Activated CD8-positive, alpha-beta memory T cell treated with anti-CD3 and anti-CD28 coated beads, Interleukin-2, amount 10 ng/mL, durations not matched to agents 7 days and 5 days (primary cell): ENCODE results near the gene PRDM16. TPM values are rescaled to one million over a fixed set of nuclear protein-coding genes. Genes with fewer than 3 reads are reported as not detected.

ENCODE experiments used
- ATAC-seq: fragments of 150-1000 bp; cut with Tn5 transposase; one replicate; pipeline ENCODE4 v1.10.0; 2021; ENCODE audit warnings: moderate library complexity
- CTCF ChIA-PET: fragments of 350-600 bp; sonication (Branson Sonifier 250); formaldehyde crosslinking; loops from one replicate; lab custom pipeline; 2021; ENCODE audit warnings: antibody characterized with exemption; lab: Charles Lee
- DNase-seq: peaks from one replicate; pipeline ENCODE4 v3.0.0-alpha.2; 2020
- H3K27ac Mint-ChIP-seq: one replicate; pipeline ENCODE4 v1.8.0; 2021; ENCODE audit warnings: mild to moderate bottlenecking, mixed read lengths
- H3K27me3 Mint-ChIP-seq: one replicate; pipeline ENCODE4 v1.8.0; 2021; ENCODE audit warnings: mixed read lengths
- H3K36me3 Mint-ChIP-seq: one replicate; pipeline ENCODE4 v1.8.0; 2021; ENCODE audit warnings: mild to moderate bottlenecking, mixed read lengths
- H3K4me1 Mint-ChIP-seq: one replicate; pipeline ENCODE4 v1.8.0; 2021; ENCODE audit warnings: mixed read lengths
- H3K4me3 Mint-ChIP-seq: one replicate; pipeline ENCODE4 v1.8.0; 2021; ENCODE audit warnings: mild to moderate bottlenecking, moderate library complexity, mixed read lengths
- H3K9me3 Mint-ChIP-seq: one replicate; pipeline ENCODE4 v1.8.0; 2022; ENCODE audit warnings: low read depth, mixed read lengths
- total RNA-seq, 2 experiments: library from RNA; stranded (reverse); gene quantifications; one replicate each; pipeline ENCODE4 v1.2.3, GENCODE V29; 2021

Gene PRDM16
- total RNA-seq, 2 experiments from 2014 or later, result not detected

- no peak for ATAC-seq
- Mint-ChIP-seq H3K27me3 (peaks cover 14% of the 10 kb centered on the region), H3K9me3 (no peaks in the 10 kb centered on the region), H3K27ac (no peak overlapping the region), H3K4me1 (no peaks in the 10 kb centered on the region), H3K4me3 (no peak overlapping the region), H3K36me3 (no peaks in the 10 kb centered on the region)
- no peak for DNase-seq
- CTCF ChIA-PET, result no interaction called here
These were observed 102.8 kb downstream of the PRDM16 start for GRCh38 chr1:3171761-3172160.

GRCh38 chr1:3172431-3173380 lies 103.7 kb downstream of the PRDM16 start:
- Mint-ChIP-seq H3K27me3 (peaks cover 14% of the 10 kb centered on the region), H3K27ac (no peak overlapping the region), H3K4me1 (no peaks in the 10 kb centered on the region), H3K36me3 (no peaks in the 10 kb centered on the region), H3K4me3 (no peak overlapping the region), H3K9me3 (no peaks in the 10 kb centered on the region)
- CTCF ChIA-PET, result no interaction called here
- no peak for DNase-seq
- ATAC-seq, result no peak

- Mint-ChIP-seq H3K9me3 (no peaks in the 10 kb centered on the region), H3K27me3 (peaks cover 14% of the 10 kb centered on the region), H3K27ac (no peak overlapping the region), H3K4me3 (no peak overlapping the region), H3K4me1 (no peaks in the 10 kb centered on the region), H3K36me3 (no peaks in the 10 kb centered on the region)
- ATAC-seq (no peak), DNase-seq (no peak)
- CTCF ChIA-PET, result no interaction called here
These were observed 104.5 kb downstream of the PRDM16 start for GRCh38 chr1:3173381-3173980.

- H3K27ac Mint-ChIP-seq, result no peak overlapping the region
- no peaks in the 10 kb centered on the region for H3K36me3 Mint-ChIP-seq
- H3K4me3 Mint-ChIP-seq, result no peak overlapping the region
- ATAC-seq (no peak), DNase-seq (no peak)
- H3K4me1 Mint-ChIP-seq, result no peaks in the 10 kb centered on the region
- H3K27me3 Mint-ChIP-seq, result peaks cover 14% of the 10 kb centered on the region
- no peaks in the 10 kb centered on the region for H3K9me3 Mint-ChIP-seq
- CTCF ChIA-PET, result no interaction called here
These were observed 105.7 kb downstream of the PRDM16 start for GRCh38 chr1:3174487-3175247.

GRCh38 chr1:3175486-3175885 lies 106.5 kb downstream of the PRDM16 start:
- no peak overlapping the region for H3K4me3 Mint-ChIP-seq
- CTCF ChIA-PET, result no interaction called here
- peaks cover 14% of the 10 kb centered on the region for H3K27me3 Mint-ChIP-seq
- ATAC-seq (no peak), DNase-seq (no peak)
- H3K36me3 Mint-ChIP-seq, result no peaks in the 10 kb centered on the region
- no peaks in the 10 kb centered on the region for H3K9me3 Mint-ChIP-seq
- no peak overlapping the region for H3K27ac Mint-ChIP-seq
- H3K4me1 Mint-ChIP-seq, result no peaks in the 10 kb centered on the region

GRCh38 chr1:3176028-3176427 lies 107.0 kb downstream of the PRDM16 start:
- H3K27ac Mint-ChIP-seq, result no peak overlapping the region
- DNase-seq (no peak), ATAC-seq (no peak)
- H3K4me1 Mint-ChIP-seq, result no peaks in the 10 kb centered on the region
- no peaks in the 10 kb centered on the region for H3K9me3 Mint-ChIP-seq
- no peaks in the 10 kb centered on the region for H3K36me3 Mint-ChIP-seq
- CTCF ChIA-PET, result no interaction called here
- H3K4me3 Mint-ChIP-seq, result no peak overlapping the region
- peaks cover 10% of the 10 kb centered on the region for H3K27me3 Mint-ChIP-seq

GRCh38 chr1:3176820-3177219 lies 107.8 kb downstream of the PRDM16 start:
- Mint-ChIP-seq H3K36me3 (no peaks in the 10 kb centered on the region), H3K27ac (no peak overlapping the region), H3K27me3 (peaks cover 7% of the 10 kb centered on the region), H3K4me1 (no peaks in the 10 kb centered on the region), H3K9me3 (no peaks in the 10 kb centered on the region), H3K4me3 (no peak overlapping the region)
- no peak for DNase-seq
- no peak for ATAC-seq
- CTCF ChIA-PET, result no interaction called here

- DNase-seq (no peak), ATAC-seq (no peak)
- Mint-ChIP-seq H3K9me3 (peaks cover 2% of the 10 kb centered on the region), H3K27ac (no peak overlapping the region), H3K27me3 (no peaks in the 10 kb centered on the region), H3K36me3 (no peaks in the 10 kb centered on the region), H3K4me3 (no peak overlapping the region), H3K4me1 (no peaks in the 10 kb centered on the region)
- CTCF ChIA-PET, result no interaction called here
These were observed 109.3 kb downstream of the PRDM16 start for GRCh38 chr1:3178279-3178678.

- peaks cover 6% of the 10 kb centered on the region for H3K27me3 Mint-ChIP-seq
- H3K27ac Mint-ChIP-seq, result no peak overlapping the region
- no peaks in the 10 kb centered on the region for H3K36me3 Mint-ChIP-seq
- no peak for DNase-seq
- H3K4me3 Mint-ChIP-seq, result no peak overlapping the region
- CTCF ChIA-PET, result no interaction called here
- no peak for ATAC-seq
- peaks cover 2% of the 10 kb centered on the region for H3K9me3 Mint-ChIP-seq
- H3K4me1 Mint-ChIP-seq, result no peaks in the 10 kb centered on the region
These were observed 110.5 kb downstream of the PRDM16 start for GRCh38 chr1:3179471-3179870.

- no peak for ATAC-seq
- H3K27me3 Mint-ChIP-seq, result peaks cover 6% of the 10 kb centered on the region
- no peak for DNase-seq
- CTCF ChIA-PET, result no interaction called here
- H3K4me1 Mint-ChIP-seq, result no peaks in the 10 kb centered on the region
- H3K36me3 Mint-ChIP-seq, result no peaks in the 10 kb centered on the region
- no peak overlapping the region for H3K27ac Mint-ChIP-seq
- H3K4me3 Mint-ChIP-seq, result no peak overlapping the region
- peaks cover 2% of the 10 kb centered on the region for H3K9me3 Mint-ChIP-seq
These were observed 111.9 kb downstream of the PRDM16 start for GRCh38 chr1:3180915-3181314.

- Mint-ChIP-seq H3K36me3 (no peaks in the 10 kb centered on the region), H3K27me3 (peaks cover 6% of the 10 kb centered on the region), H3K27ac (no peak overlapping the region), H3K4me1 (no peaks in the 10 kb centered on the region), H3K9me3 (peaks cover 2% of the 10 kb centered on the region), H3K4me3 (no peak overlapping the region)
- CTCF ChIA-PET, result no interaction called here
- ATAC-seq (no peak), DNase-seq (no peak)
These were observed 113.0 kb downstream of the PRDM16 start for GRCh38 chr1:3181956-3182355.

GRCh38 chr1:3183411-3183810 lies 114.4 kb downstream of the PRDM16 start:
- no peak for ATAC-seq
- Mint-ChIP-seq H3K27ac (no peak overlapping the region), H3K9me3 (peaks cover 2% of the 10 kb centered on the region), H3K4me1 (no peaks in the 10 kb centered on the region), H3K36me3 (no peaks in the 10 kb centered on the region), H3K4me3 (no peak overlapping the region), H3K27me3 (peaks cover 6% of the 10 kb centered on the region)
- CTCF ChIA-PET, result no interaction called here
- no peak for DNase-seq

- H3K4me1 Mint-ChIP-seq, result no peaks in the 10 kb centered on the region
- DNase-seq, result no peak
- H3K9me3 Mint-ChIP-seq, result peaks cover 2% of the 10 kb centered on the region
- no peak for ATAC-seq
- no peak overlapping the region for H3K27ac Mint-ChIP-seq
- no peaks in the 10 kb centered on the region for H3K36me3 Mint-ChIP-seq
- H3K4me3 Mint-ChIP-seq, result no peak overlapping the region
- CTCF ChIA-PET, result no interaction called here
- peaks cover 6% of the 10 kb centered on the region for H3K27me3 Mint-ChIP-seq
These were observed 114.8 kb downstream of the PRDM16 start for GRCh38 chr1:3183813-3184212.
